ENCODE measurements around the gene GSDMA. TPM values are rescaled to one million over a fixed set of nuclear protein-coding genes. Genes with fewer than 3 reads are reported as not detected.

The GSDMA gene
- total RNA-seq, 1 donor from 2014 or later = 0.26 TPM

DNA sequence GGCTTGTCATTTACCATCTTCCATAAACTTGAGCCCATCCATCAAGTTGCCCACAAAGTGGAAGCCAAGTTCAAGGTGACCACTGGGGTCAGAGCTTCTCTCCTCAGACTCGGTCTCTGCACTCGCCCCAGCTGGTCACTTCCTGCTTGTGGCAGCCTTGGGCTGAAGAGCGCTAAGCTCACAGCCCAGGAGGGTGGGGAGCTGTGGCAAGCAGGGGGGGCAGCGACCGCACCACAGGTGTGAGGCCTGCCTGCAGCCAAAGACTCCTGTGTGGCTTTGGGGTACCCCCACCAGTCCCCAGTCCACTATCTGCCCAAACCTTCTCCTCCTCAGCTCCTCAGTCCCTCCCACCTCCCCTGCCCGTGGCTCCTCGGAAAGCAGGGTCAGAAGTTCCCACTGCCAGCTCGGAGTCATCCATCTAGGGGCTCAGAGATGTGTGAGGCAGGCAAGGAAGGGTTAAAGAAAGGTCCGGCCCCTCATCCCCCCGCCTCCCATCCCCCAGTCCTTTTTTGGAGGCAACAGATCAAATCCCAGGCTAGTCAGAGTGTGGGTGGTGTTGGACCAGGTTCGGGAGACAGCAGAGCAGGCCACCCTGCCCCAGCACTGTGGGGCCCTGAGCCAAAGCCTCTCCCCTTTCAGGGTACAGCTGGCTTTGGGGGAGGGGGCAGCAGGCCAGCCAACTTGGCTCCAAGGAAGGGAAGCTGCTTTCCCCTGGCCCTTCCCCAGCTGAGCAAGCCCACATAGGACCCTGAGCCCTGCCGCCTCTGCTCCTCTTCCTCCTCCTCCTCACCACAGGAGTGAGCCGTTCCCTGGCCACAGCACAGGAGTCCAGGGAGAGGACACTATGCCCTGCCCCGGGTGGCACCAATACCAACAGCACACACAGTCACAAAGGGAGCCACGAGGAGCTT lies 55.7 kb downstream of the GSDMA start:
- TF ChIP-seq, protein P1, sequence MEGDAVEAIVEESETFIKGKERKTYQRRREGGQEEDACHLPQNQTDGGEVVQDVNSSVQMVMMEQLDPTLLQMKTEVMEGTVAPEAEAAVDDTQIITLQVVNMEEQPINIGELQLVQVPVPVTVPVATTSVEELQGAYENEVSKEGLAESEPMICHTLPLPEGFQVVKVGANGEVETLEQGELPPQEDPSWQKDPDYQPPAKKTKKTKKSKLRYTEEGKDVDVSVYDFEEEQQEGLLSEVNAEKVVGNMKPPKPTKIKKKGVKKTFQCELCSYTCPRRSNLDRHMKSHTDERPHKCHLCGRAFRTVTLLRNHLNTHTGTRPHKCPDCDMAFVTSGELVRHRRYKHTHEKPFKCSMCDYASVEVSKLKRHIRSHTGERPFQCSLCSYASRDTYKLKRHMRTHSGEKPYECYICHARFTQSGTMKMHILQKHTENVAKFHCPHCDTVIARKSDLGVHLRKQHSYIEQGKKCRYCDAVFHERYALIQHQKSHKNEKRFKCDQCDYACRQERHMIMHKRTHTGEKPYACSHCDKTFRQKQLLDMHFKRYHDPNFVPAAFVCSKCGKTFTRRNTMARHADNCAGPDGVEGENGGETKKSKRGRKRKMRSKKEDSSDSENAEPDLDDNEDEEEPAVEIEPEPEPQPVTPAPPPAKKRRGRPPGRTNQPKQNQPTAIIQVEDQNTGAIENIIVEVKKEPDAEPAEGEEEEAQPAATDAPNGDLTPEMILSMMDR (IDR thresholded peaks at IDR 0.05; ENCODE audit: insufficient read depth, low read length, severe bottlenecking) = no peak
- FAIRE-seq = peak; percentile 50
- no peak for DNase-seq (ENCODE audit: low read depth)
- H3K36me3 ChIP-seq (ENCODE audit: control insufficient read depth, insufficient read depth, low read length) = peaks cover 14% of the 10 kb centered on the region
- no peaks in the 10 kb centered on the region for H3K27me3 ChIP-seq (ENCODE audit: control insufficient read depth, insufficient read depth, low read length)
- H3K4me3 ChIP-seq (ENCODE audit: low read depth, low read length) = no peak overlapping the region

DNA sequence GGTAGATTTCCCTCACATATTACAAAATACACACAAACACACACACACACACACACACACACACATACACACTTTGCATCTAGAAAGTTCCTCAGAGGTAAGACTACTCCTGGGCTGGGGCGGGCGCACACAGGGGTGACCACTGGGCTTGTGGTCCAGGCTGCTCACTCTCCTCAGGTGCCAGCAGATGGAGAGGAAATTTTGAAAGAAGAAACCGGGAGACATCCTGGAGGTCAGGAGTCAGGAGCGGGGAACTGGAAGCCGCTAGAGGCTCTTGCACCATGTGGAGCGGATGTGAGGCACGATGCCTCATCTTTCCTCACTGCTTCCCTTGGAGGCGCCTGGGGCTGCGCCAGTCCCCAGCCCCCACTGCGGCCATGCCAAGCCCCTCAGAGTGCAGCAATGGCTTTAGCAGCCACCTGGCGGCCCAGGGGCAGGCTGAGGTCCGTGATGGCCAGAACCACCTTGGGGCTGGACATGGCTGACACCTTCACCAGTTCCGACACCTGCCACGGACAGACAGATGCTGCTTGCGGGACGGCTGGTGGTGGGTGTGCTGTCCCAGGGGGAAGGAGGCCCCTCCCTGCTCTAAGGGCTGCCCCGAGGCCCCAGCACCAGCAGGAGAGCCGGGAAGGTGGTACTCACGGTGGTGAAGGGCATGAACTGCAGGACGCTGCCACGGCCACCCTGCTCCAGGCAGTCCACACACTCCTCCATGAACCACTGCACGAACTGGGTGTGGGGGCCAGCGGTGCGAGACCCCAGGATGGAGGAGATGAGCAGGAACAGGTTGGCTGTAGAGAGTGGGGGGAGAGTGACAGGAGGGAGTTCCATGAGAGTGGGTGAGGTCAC lies 56.6 kb downstream of the GSDMA start:
- Histone ChIP-seq H3K4me3 (ENCODE audit: low read depth, low read length) (no peak overlapping the region), H3K36me3 (ENCODE audit: control insufficient read depth, insufficient read depth, low read length) (peaks cover 14% of the 10 kb centered on the region)
- FAIRE-seq = no peak

DNA sequence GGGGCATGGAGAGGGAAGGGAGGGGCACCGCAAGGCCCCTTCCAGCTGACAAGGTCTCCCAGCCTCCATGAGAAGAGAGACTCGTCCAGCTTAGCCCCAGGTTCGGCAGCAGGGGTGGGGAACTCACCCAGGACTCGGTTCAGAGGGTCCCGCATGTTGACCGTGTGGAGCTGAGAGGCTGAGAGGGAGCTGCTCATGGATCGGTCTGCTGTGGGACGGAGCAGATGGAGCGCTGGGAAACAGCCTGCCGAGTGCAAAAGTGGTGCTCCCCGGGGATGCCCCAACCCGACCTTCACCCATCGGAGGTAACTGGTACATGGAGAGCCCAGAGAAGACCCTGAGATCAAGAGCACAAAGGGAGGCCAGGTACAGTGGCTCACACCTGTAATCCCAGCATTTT lies 57.3 kb downstream of the GSDMA start:
- H3K27me3 ChIP-seq (ENCODE audit: control insufficient read depth, insufficient read depth, low read length) = no peaks in the 10 kb centered on the region
- H3K4me3 ChIP-seq (ENCODE audit: low read depth, low read length) = no peak overlapping the region
- peaks cover 14% of the 10 kb centered on the region for H3K36me3 ChIP-seq (ENCODE audit: control insufficient read depth, insufficient read depth, low read length)
- FAIRE-seq (no peak), DNase-seq (ENCODE audit: low read depth) (no peak)
- TF ChIP-seq, protein P1 (IDR thresholded peaks at IDR 0.05; ENCODE audit: insufficient read depth, low read length, severe bottlenecking) = no peak

More for the DNA sequence above, 56.6 kb downstream of the GSDMA start:
- TF ChIP-seq, protein P1 (IDR thresholded peaks at IDR 0.05; ENCODE audit: insufficient read depth, low read length, severe bottlenecking) = no peak
- peak; percentile 42 for DNase-seq (ENCODE audit: low read depth)
- no peaks in the 10 kb centered on the region for H3K27me3 ChIP-seq (ENCODE audit: control insufficient read depth, insufficient read depth, low read length)

DNA sequence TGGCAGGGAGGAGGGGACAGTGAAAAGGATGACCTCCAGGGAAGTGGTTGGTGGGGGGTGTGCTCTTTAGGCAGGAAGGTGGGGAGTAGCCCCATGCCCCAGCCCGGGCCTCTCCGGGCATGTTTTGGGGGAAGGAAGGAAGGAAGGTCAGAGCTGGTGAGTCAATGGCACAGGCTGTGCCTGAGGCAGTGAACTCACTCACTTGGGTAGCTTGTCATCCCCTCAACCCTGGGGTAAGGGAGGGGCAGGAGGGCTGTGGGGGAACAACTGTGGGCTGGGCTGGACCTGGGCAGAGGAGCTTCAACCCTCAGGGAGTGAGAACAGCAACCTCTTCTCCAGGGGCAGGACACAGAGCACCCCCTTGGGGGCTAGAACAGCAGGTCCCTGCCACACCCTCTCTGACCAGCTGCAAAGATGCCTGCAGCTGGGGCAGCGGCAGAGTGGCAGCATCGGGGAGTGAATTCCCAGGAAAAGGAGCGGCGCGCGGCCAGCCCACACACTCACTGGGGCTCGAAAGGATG lies 58.7 kb downstream of the GSDMA start:
- FAIRE-seq (no peak), DNase-seq (ENCODE audit: low read depth) (peak; percentile 94)
- no peaks in the 10 kb centered on the region for H3K27me3 ChIP-seq (ENCODE audit: control insufficient read depth, insufficient read depth, low read length)
- no peak overlapping the region for H3K4me3 ChIP-seq (ENCODE audit: low read depth, low read length)
- H3K36me3 ChIP-seq (ENCODE audit: control insufficient read depth, insufficient read depth, low read length) = peaks cover 14% of the 10 kb centered on the region
- TF ChIP-seq, protein P1 (IDR thresholded peaks at IDR 0.05; ENCODE audit: insufficient read depth, low read length, severe bottlenecking) = no peak

DNA sequence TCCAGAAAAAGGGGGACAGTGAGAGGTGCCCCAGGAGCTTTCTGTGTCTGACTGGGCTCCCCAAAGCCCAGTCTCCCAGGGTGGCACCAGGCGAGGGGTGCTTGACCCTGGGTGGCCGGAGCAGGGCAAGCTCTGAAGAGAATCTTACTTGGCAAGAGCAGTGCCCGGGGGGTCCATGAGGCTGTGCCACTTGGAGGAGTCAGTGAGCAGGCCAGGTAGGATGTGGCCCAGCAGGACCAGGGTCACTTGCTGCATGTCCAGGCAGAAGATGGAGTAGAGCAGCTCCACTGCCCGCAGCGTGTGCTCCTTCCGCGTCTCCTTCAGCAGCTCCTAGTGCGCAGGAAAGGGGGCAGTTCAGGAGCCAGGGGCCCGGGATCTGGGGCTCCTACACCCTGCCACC lies 59.7 kb downstream of the GSDMA start:
- no peak for DNase-seq (ENCODE audit: low read depth)
- Histone ChIP-seq H3K27me3 (ENCODE audit: control insufficient read depth, insufficient read depth, low read length) (no peaks in the 10 kb centered on the region), H3K36me3 (ENCODE audit: control insufficient read depth, insufficient read depth, low read length) (peaks cover 14% of the 10 kb centered on the region), H3K4me3 (ENCODE audit: low read depth, low read length) (no peak overlapping the region)
- TF ChIP-seq, protein P1 (IDR thresholded peaks at IDR 0.05; ENCODE audit: insufficient read depth, low read length, severe bottlenecking) = no peak
- no peak for FAIRE-seq

All from bronchial epithelial cell (primary cell).